Subcutaneous adipose tissue (tissue), 4 donors: Measurements from ENCODE around the gene MPP3. TPM values are rescaled to one million over a fixed set of nuclear protein-coding genes. Genes with fewer than 3 reads are reported as not detected.

Source experiments
- total RNA-seq, 4 donors: library from RNA; depleted of rRNA; stranded (reverse); fragments of >200 nt; gene quantifications; one replicate each; pipeline ENCODE4 v1.1.0, GENCODE V29; 2016
- TF ChIP-seq, protein P1 (sequence below): fragments of 450-650 bp; IDR thresholded peaks from one replicate; pipeline ENCODE4 v1.5.1; 2016; ENCODE audit warnings: low read depth, mild to moderate bottlenecking, control low read depth, antibody characterized with exemption, moderate library complexity

Gene MPP3
- total RNA-seq, 4 donors from 2014 or later: 9.0 to 122 (median 25.2) TPM

- TF ChIP-seq, protein P1, sequence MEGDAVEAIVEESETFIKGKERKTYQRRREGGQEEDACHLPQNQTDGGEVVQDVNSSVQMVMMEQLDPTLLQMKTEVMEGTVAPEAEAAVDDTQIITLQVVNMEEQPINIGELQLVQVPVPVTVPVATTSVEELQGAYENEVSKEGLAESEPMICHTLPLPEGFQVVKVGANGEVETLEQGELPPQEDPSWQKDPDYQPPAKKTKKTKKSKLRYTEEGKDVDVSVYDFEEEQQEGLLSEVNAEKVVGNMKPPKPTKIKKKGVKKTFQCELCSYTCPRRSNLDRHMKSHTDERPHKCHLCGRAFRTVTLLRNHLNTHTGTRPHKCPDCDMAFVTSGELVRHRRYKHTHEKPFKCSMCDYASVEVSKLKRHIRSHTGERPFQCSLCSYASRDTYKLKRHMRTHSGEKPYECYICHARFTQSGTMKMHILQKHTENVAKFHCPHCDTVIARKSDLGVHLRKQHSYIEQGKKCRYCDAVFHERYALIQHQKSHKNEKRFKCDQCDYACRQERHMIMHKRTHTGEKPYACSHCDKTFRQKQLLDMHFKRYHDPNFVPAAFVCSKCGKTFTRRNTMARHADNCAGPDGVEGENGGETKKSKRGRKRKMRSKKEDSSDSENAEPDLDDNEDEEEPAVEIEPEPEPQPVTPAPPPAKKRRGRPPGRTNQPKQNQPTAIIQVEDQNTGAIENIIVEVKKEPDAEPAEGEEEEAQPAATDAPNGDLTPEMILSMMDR: no peak
Observed at GRCh38 chr17:43839670-43840108, 6.7 kb upstream of the MPP3 start.

DNA sequence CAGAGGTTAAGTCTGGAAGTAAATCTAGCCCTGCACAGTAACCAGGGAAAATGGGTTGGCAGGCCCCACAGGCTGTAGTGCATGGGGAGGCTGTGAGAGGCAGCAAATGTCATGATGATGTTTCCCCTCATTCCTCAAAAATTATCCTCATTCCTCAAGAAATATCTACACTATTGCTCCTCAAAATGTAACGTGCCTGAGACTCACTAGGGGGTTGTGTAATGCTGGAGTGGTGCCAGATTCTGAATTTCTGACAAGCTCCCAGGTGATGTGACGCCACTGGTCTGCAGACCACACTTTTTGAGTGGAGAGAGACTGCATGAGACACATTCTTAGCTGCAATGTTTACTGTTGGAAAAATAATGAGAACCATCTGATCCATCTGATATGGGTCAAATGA, 1.2 kb upstream of the MPP3 start:
- TF ChIP-seq, protein P1: no peak

GRCh38 chr17:43832168-43832975, 574 bp downstream of the MPP3 start:
- TF ChIP-seq, protein P1: no peak

DNA sequence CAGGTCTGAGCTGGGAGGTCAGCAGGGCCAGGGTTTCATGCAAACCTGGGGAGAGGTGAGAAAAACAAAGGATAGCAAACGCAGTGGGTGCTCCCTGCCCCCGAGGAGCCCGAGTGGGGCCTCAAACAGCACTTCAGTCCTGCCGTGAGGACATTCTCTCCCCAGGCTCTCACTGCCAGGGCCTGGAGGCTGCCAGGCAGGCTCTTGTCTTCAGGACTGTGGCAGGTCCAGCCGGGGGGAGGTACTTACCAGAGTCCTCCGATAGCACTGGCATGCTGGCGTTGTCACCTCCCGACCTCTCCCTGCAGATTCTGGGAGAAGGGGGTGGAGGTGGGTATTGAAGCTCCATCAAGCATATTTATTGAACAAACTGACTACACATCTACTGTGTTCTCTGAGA, 1.3 kb downstream of the MPP3 start:
- TF ChIP-seq, protein P1: no peak

DNA sequence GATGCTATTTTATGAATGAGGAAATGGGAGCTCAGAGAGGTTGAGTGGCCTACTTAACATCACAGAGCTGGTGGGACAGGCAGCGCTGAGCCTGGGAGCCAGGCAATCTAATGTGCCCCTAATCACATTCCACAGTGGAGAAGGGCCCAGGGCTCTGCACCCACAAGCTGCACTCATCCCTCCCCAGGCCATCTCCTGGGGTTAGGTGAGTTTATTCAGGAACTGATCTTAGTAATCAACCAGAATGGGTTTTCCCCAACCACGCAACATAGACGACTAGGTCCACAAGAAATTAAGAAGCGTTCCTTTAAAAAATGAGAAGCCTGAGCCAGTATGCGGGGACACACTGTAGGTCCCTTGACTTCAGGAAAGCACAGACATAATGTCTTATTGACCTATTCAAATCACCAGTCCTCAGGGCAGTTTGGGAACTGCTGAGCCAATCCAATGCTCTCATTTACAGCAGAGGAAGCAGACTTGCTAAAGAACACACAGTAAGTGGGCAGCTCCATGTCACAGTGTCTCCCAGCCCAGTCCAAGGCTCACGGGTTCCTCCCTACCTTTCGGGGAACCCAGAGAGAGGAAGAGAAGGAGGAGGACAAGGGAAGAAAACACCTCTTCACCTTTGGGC, 2.3 kb downstream of the MPP3 start:
- TF ChIP-seq, protein P1: no peak

DNA sequence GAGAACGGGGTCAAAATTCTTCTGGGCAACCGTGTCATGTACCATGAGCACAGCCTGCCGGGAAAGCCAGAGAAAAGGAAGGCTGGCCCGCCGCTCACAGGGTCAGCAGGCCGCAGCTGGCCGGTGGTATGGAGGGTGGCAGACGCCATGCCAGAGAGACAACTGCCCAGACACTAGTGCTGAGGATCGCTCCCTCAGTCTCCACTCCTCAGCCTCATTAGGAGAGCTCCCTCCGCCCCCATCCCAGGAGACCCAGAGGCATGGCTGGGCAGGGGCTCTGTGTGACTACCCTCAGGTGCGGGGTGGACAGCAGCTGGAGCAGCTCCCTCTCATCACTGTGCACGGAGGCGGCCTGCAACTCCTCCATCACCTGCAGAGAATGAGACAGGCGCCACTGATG, 3.2 kb downstream of the MPP3 start:
- TF ChIP-seq, protein P1: no peak

DNA sequence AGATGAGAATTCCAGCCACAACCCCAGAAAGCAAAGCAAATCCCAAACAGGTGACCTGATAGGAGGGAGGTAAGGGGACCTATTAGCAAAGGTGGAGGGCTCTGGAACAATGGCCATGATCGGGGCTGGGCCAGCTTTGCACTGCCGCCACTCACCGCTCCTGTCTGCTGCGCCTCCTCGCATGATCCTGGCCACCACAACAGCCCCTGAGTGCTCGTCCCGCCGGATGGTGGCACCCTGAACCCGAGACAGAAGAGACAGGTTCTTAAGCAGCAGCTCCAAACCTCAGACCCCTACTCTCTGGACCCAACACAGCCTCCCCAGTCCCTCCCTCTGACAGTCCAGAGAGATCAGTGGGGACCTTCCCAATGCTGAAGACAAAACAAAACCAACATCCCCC, 5.3 kb downstream of the MPP3 start:
- TF ChIP-seq, protein P1: no peak
